RCC 7860 (cell line): Measurements from ENCODE around the gene TIMP1.

Source experiments
- DNase-seq: peaks from one replicate; pipeline ENCODE4 v3.0.0-alpha.2; 2015; ENCODE audit warnings: low spot score
- FAIRE-seq: peaks from 2 replicates; lab custom pipeline; 2012; peaks lifted over from hg19 to GRCh38; lab: Jason Lieb, UNC

TIMP1 gene

DNA sequence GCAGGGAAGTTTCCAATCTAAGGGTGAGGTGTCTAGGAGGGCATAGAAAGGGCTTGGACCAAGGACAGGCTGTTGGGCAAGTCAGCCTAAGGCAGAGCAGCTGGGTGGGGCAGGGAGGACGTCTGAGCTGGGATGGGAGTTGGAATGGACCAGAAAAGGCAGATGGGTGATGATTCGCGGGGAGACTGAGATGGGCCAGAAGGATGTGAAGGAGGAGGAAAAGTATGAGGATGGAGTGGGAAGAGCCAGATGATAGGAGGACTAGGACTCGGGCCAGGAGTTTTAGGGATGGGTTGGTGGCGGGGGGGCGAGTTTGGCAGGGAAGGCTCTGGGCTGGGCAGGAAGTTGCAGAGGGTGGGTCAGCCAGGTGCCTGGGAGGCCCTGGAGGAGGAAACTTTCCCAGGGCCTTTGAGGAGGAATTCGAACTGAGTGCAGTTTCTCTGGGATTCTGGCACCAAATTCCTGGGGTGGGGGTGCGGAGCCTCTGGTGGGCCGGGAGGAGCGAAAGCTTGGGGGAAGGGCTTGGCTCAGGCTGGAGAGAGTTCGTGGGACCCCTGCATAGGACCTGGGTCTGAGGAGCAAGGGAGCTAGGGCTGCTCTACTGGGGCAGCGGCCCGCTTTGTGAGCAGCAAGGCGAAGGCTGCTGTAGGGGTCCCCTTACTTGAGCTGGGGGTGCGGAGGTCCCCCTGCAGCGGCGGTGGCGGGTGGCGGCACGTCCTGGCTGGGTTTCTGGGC, 8.7 kb upstream of the TIMP1 start:
- DNase-seq (no peak), FAIRE-seq (no peak)

DNA sequence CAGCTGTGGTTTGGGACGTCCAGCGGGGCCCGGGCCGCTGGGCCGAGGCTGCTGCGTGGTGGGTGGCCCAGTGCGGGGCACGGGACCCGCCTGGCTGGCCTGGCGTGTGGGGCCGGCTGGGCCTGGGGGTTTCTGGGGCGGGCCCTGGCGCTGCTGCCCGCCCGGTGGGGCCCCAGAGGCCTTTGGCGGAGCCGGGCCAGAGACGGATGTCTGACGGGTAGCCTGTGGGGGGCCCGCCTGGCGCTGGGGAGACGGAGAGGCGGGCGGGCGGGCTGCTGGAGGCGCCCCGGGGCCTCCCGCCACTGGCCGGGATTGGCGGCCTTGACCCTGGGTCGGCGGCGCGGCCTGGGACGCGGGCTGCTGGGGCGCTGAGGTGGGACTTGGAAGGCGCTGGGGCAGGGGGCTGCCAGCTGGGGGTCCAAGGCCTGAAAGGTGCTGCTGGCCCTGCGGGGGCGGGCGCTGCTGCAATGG, 8.1 kb upstream of the TIMP1 start:
- DNase-seq (no peak), FAIRE-seq (no peak)

GRCh38 chrX:47574547-47575301, 7.5 kb upstream of the TIMP1 start:
- FAIRE-seq (no peak), DNase-seq (no peak)

- DNase-seq: no peak
- no peak for FAIRE-seq
Measured at GRCh38 chrX:47576021-47576898, 6.0 kb upstream of the TIMP1 start.

DNA sequence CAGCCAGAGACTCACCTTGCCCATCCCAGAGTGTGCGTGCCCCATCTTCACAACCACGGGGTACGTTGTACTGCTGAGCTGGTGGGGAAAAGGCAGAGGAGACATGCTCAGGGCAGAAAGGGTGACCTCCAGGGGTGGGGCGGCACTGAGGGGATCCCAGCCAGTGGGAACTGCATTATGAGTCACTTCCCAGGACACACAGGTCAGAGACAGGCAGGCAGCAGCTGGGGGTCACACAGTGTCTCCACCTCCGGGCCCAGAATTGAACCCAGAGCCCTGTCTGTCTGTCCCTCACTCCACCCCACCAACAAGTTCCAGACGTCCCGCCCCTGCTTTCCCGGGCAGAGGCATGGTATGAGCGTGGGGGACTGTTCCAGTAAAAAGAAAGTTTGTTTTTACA, 4.8 kb upstream of the TIMP1 start:
- DNase-seq (no peak), FAIRE-seq (no peak)

GRCh38 chrX:47577901-47578300, 4.3 kb upstream of the TIMP1 start:
- DNase-seq (no peak), FAIRE-seq (no peak)

GRCh38 chrX:47578692-47579091, 3.5 kb upstream of the TIMP1 start:
- FAIRE-seq (no peak), DNase-seq (no peak)

DNA sequence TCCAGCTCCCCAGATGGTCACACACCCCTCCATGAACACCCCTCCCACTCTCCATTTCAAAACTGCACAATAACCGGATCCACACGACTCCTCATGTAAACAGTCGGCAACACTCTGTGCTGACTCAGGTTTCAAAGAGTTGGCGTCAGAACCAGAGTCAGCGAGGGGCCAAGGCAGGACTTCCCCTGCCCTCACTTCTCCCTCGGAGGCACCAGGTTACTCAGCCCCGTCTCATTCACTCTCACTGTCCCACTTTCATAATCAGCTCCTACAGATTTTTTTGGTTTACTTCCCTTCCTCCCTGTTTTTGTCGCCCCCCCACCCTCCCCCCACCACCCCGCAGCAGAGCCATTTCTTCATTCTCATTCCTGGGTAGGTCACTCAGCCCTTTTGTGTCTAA, 2.7 kb upstream of the TIMP1 start:
- FAIRE-seq (no peak), DNase-seq (no peak)

DNA sequence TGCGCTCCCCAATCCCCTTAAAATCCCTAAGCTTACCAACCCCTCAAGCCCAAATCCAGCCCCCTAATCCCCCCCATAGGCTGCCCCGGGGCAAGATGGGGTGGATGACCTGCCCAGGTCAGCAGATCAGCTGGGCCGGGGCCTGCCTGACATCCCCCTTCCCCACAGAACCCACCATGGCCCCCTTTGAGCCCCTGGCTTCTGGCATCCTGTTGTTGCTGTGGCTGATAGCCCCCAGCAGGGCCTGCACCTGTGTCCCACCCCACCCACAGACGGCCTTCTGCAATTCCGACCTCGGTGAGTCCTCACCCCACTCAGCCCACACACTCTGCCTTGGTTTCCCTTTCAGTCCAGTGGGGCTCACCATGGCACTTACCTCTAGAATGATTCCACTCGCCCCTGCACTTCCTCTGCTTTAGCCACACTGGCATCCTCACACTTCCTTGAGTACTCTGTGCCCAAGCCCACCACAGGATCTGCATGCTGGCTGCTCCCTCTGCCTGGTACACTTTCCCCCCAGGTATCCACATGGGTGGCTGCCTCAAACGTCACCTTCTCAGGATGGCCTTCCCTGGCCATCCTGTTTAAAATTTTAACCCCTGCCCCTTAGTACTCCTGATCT, 1.1 kb downstream of the TIMP1 start:
- FAIRE-seq (no peak), DNase-seq (no peak)

DNA sequence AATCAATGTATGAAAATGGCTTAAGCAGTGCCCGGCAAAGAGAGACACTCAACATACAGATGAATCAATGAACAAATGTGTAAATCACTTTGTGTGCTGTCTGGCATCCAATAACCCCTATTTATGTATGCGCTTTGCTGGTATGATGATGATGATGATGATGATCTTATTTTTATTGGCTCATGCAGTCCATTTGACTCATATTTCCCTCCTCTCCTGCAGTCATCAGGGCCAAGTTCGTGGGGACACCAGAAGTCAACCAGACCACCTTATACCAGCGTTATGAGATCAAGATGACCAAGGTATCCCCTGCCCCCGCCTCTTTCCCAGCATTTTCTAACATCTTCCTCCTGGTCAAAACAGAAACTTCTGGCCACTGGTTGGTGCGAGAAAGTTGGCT, 2.5 kb downstream of the TIMP1 start:
- DNase-seq (no peak), FAIRE-seq (no peak)

- FAIRE-seq (no peak), DNase-seq (no peak)
Measured at GRCh38 chrX:47585273-47585672, 3.0 kb downstream of the TIMP1 start.

DNA sequence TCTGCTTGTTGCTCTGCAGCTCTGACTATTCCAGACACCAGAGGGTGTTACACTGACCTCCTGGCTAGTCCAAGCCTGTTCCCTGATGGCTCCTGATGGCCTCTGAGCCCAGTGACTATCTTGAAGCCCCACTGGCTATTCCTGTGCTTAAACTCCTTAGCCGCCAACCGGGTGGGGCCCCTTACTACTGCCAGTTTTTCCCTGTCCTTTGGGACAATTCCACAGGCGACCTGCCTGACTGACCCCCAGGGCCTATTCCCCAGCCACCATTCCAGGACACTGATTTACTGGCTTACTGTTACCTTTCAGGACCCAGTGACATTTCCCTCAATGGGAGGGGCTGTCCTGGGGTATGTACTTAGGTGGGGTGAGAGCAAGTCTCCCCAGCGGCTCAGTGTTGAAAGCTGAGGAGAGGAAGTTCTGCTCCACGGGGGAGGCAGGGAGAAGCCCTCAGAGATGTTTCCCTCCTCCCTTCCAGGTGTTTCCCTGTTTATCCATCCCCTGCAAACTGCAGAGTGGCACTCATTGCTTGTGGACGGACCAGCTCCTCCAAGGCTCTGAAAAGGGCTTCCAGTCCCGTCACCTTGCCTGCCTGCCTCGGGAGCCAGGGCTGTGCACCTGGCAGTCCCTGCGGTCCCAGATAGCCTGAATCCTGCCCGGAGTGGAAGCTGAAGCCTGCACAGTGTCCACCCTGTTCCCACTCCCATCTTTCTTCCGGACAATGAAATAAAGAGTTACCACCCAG, 4.0 kb downstream of the TIMP1 start:
- DNase-seq (no peak), FAIRE-seq (no peak)

GRCh38 chrX:47587091-47587891, 5.1 kb downstream of the TIMP1 start:
- FAIRE-seq: no peak
- DNase-seq: no peak

GRCh38 chrX:47587906-47588735, 5.9 kb downstream of the TIMP1 start:
- DNase-seq (no peak), FAIRE-seq (no peak)

DNA sequence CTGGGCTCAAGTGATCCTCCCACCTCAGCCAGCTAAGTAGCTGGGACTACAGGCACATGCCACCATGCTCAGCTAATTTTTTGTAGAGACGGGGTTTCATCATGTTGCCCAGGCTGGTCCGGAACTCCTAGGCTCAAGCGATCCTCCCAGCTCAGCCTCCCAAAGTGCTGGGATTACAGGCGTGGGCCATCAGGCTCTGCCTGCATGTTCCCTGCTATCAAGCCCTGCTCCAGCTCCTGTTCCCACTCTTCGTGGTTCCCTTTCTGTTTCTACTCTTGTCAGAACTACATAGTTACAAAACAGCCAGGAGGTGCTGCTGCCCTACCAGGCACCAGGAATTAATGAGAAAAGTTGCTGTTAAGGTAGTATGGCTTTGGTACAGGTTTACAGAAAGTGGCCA, 8.7 kb downstream of the TIMP1 start:
- FAIRE-seq (no peak), DNase-seq (no peak)

GRCh38 chrX:47593522-47593921, 11.3 kb downstream of the TIMP1 start:
- no peak for FAIRE-seq
- DNase-seq: no peak

DNA sequence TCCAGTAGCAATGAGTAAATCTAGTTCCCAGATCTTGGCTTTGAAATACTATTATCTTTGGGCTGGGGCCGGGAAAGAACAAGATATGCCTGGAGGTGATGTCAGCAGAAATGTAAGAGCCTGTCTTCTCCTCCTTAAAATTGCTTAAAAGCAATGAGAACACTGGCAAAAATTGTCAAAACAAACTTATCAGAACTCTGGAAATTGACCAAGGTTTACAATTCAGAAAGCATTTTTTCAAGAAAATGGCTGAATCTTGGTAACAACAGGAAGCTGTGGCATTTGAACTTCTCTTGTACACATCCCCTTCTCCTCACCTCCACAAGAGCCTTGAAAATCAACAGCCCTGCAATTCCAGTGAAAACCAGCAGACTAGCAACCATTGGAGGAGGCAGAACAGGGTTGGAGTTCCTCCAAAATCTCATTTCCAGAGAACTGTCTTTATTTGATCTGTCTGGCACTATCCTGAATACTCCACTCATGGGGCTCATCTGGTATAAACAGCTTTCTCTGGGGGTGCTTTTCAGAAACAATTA, 13.5 kb downstream of the TIMP1 start:
- FAIRE-seq: no peak
- DNase-seq: no peak

DNA sequence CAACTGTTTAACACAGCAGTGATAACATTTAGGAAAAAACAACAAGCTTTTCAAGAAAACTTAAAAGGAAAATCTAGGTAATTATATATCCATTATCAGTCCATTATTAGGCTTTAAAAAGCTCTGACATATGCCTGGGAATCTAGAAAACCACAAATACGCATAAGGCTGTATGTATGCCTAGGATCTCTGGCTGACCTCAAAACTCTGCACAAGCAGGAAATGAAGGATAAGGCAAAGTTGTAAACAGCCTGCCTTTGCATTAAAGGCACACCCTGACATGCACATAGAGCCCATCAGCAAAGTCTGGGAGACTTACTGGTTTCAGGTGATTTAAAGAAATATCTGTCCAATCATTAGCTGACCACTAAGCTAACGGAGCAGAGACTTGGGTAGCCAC, 14.0 kb downstream of the TIMP1 start:
- DNase-seq: no peak
- no peak for FAIRE-seq
